Spleen (tissue), 7 donors: Measurements from ENCODE around the gene DES.

Experiments
- CTCF ChIP-seq, 11 experiments: fragments of 200-600 bp in 7 of 11; fragments of 450-650 bp in 4 of 11; sonication (generic) in 4 of 11; IDR thresholded peaks in 8 of 11; conservative IDR thresholded peaks in 3 of 11; 1 replicate in 7 of 11; 2 replicates in 4 of 11; pipeline versions ENCODE4 v1.4.0 to v1.8.0; 2016 to 2021; ENCODE audit warnings: antibody characterized with exemption in 11 of 11, inconsistent platforms in 4 of 11, mild to moderate bottlenecking in 1 of 11
- POLR2A ChIP-seq, 3 donors: fragments of 450-650 bp; IDR thresholded peaks; one replicate each; pipeline ENCODE4 v1.5.1; 2017; ENCODE audit warnings: antibody characterized with exemption in 3 of 3, mild to moderate bottlenecking in 1 of 3
- donor health status: DM: no; HTN: no; CAD: no; lungs with moderate emphysema.
- donor health status: DM: no; HTN: no; CAD: no.
- donor health status: DM: no; HTN: no; CAD: no.

- TF ChIP-seq POLR2A (IDR thresholded peaks at IDR 0.05) (no peak), CTCF (IDR thresholded peaks at IDR 0.05 in 8 of 11, conservative IDR thresholded peaks at IDR 0.05 in 3 of 11) (no peak)
These were observed 48.9 kb downstream of the DES start for GRCh38 chr2:219466816-219467735.
